H1 (cell line): ENCODE data around the gene GNAI2. TPM values are rescaled to one million over a fixed set of nuclear protein-coding genes. Genes with fewer than 3 reads are reported as not detected.

Experiments
- CTCF ChIA-PET: fragments of 300-600 bp; sonication (Branson Sonifier 250); formaldehyde crosslinking; loops from one replicate; lab custom pipeline; 2021; ENCODE audit not compliant: partially characterized antibody; lab: Charles Lee
- POLR2A ChIA-PET: fragments of 300-600 bp; sonication (Branson Sonifier 250); formaldehyde crosslinking; loops from one replicate; lab custom pipeline; 2021; ENCODE audit warnings: inconsistent platforms; ENCODE audit not compliant: partially characterized antibody; lab: Charles Lee
- DNase-seq, 2 experiments: peaks; one replicate each; pipeline versions ENCODE4 v3.0.0 to v3.0.0-alpha.2; 2010 to 2022; ENCODE audit warnings: low spot score in 2 of 2, low read depth in 1 of 2, mixed read lengths in 1 of 2
- FAIRE-seq: peaks from 2 replicates; lab custom pipeline; 2011; peaks lifted over from hg19 to GRCh38; lab: Jason Lieb, UNC
- H2AFZ ChIP-seq: 2 replicates; pipeline ENCODE4 v1.8.1; 2012; ENCODE audit warnings: low read length, inconsistent platforms
- H2AK5ac ChIP-seq: 2 replicates; pipeline ENCODE4 v1.6.1; 2013; ENCODE audit warnings: low read depth, low read length
- H2BK120ac ChIP-seq: replicated peaks from 2 replicates; pipeline ENCODE3; 2013; ENCODE audit warnings: low read depth, low read length, inconsistent platforms
- H2BK12ac ChIP-seq: 2 replicates; pipeline ENCODE4 v1.6.1; 2013; ENCODE audit warnings: low read depth, low read length
- H2BK15ac ChIP-seq: 2 replicates; pipeline ENCODE4 v1.6.1; 2013; ENCODE audit warnings: low read length
- H2BK20ac ChIP-seq: 2 replicates; pipeline ENCODE4 v1.6.1; 2013; ENCODE audit warnings: low read length
- H2BK5ac ChIP-seq: 2 replicates; pipeline ENCODE4 v1.6.1; 2013; ENCODE audit warnings: low read depth, low read length
- H3K14ac ChIP-seq: 2 replicates; pipeline ENCODE4 v1.6.1; 2013; ENCODE audit warnings: inconsistent platforms; ENCODE audit not compliant: insufficient read length
- H3K18ac ChIP-seq: 2 replicates; pipeline ENCODE4 v1.6.1; 2013; ENCODE audit warnings: low read length; ENCODE audit errors: extremely low read depth
- H3K23ac ChIP-seq: 2 replicates; pipeline ENCODE4 v1.6.1; 2013; ENCODE audit warnings: inconsistent platforms; ENCODE audit not compliant: insufficient read length
- H3K23me2 ChIP-seq: 2 replicates; pipeline ENCODE4 v1.6.1; 2013; ENCODE audit warnings: low read depth, low read length
- H3K27ac ChIP-seq: 2 replicates; pipeline ENCODE4 v1.6.1; 2011; ENCODE audit warnings: low read depth, low read length, inconsistent platforms
- H3K27me3 ChIP-seq, 4 experiments: replicated peaks in 1 of 4; 1 replicate in 1 of 4; 2 replicates in 3 of 4; pipeline versions ENCODE4 v1.6.1 to v1.8.1; 2011 to 2013; ENCODE audit warnings: low read length in 3 of 4, mild to moderate bottlenecking in 3 of 4, inconsistent platforms in 2 of 4, mixed read lengths in 2 of 4, moderate library complexity in 1 of 4; ENCODE audit not compliant: control insufficient read depth in 3 of 4, insufficient read depth in 3 of 4; ENCODE audit errors: extremely low read depth in 1 of 4
- H3K36me3 ChIP-seq, 4 experiments: 2 replicates each; pipeline versions ENCODE4 v1.6.1 to v1.8.1; 2011 to 2013; ENCODE audit warnings: mild to moderate bottlenecking in 4 of 4, low read length in 3 of 4, moderate library complexity in 2 of 4, control low read depth in 1 of 4, inconsistent platforms in 1 of 4; ENCODE audit not compliant: insufficient read depth in 4 of 4, control insufficient read depth in 2 of 4
- H3K4ac ChIP-seq: replicated peaks from 2 replicates; pipeline ENCODE3; 2013; ENCODE audit warnings: low read length, low read depth, mixed read lengths, inconsistent platforms; ENCODE audit not compliant: insufficient read length
- H3K4me1 ChIP-seq, 4 experiments: replicated peaks in 1 of 4; 1 replicate in 1 of 4; 2 replicates in 3 of 4; pipeline versions ENCODE4 v1.6.1 to v1.8.1; 2011 to 2013; ENCODE audit warnings: low read length in 3 of 4, inconsistent platforms in 2 of 4, mixed read lengths in 1 of 4; ENCODE audit not compliant: insufficient read depth in 4 of 4, control insufficient read depth in 3 of 4
- H3K4me2 ChIP-seq, 2 experiments: 2 replicates each; pipeline versions ENCODE4 v1.6.1 to v1.8.1; 2011 to 2013; ENCODE audit warnings: low read depth in 2 of 2, low read length in 2 of 2, control low read depth in 1 of 2, inconsistent platforms in 1 of 2, mild to moderate bottlenecking in 1 of 2; ENCODE audit not compliant: insufficient read depth in 1 of 2
- H3K4me3 ChIP-seq, 4 experiments: fragments of 200-600, 300-600 bp in 1 of 4; sonication (generic), shearing (Covaris generic), sonication (Bioruptor Twin) in 1 of 4; 2 replicates each; pipeline versions ENCODE4 v1.5.1 to v1.8.1; 2011 to 2016; ENCODE audit warnings: low read length in 4 of 4, low read depth in 3 of 4, control low read depth in 2 of 4, inconsistent platforms in 2 of 4, mild to moderate bottlenecking in 2 of 4, mixed read lengths in 1 of 4, moderate library complexity in 1 of 4; ENCODE audit not compliant: insufficient read depth in 2 of 4; ENCODE audit errors: extremely low read depth in 1 of 4
- H3K56ac ChIP-seq: replicated peaks from 2 replicates; pipeline ENCODE3; 2013; ENCODE audit warnings: low read depth, mild to moderate bottlenecking, mixed read lengths, low read length, inconsistent platforms; ENCODE audit not compliant: insufficient read length
- H3K79me1 ChIP-seq: 2 replicates; pipeline ENCODE4 v1.6.1; 2013; ENCODE audit warnings: low read depth, low read length, control low read depth
- H3K79me2 ChIP-seq, 2 experiments: 2 replicates each; pipeline versions ENCODE4 v1.6.1 to v1.8.1; 2012 to 2013; ENCODE audit warnings: low read length in 2 of 2, mild to moderate bottlenecking in 2 of 2, inconsistent platforms in 1 of 2; ENCODE audit not compliant: insufficient read depth in 2 of 2, control insufficient read depth in 1 of 2
- H3K9ac ChIP-seq, 4 experiments: replicated peaks in 1 of 4; 1 replicate in 1 of 4; 2 replicates in 3 of 4; pipeline versions ENCODE4 v1.6.1 to v1.8.1; 2011 to 2013; ENCODE audit warnings: low read depth in 3 of 4, low read length in 3 of 4, control low read depth in 2 of 4, mild to moderate bottlenecking in 2 of 4, moderate library complexity in 2 of 4, inconsistent platforms in 1 of 4; ENCODE audit errors: extremely low read depth in 1 of 4
- H3K9me3 ChIP-seq, 2 experiments: 2 replicates each; pipeline versions ENCODE4 v1.6.1 to v1.8.1; 2012 to 2013; ENCODE audit warnings: mild to moderate bottlenecking in 2 of 2, moderate library complexity in 2 of 2, control low read depth in 1 of 2, inconsistent platforms in 1 of 2, low read depth in 1 of 2, low read length in 1 of 2, mixed read lengths in 1 of 2; ENCODE audit not compliant: insufficient read depth in 2 of 2
- H4K20me1 ChIP-seq, 2 experiments: replicated peaks in 1 of 2; 2 replicates each; pipeline versions ENCODE3 to v1.8.1; 2011 to 2013; ENCODE audit warnings: inconsistent platforms in 2 of 2, low read length in 2 of 2, mild to moderate bottlenecking in 1 of 2; ENCODE audit not compliant: insufficient read depth in 2 of 2, control insufficient read depth in 1 of 2
- H4K5ac ChIP-seq: 2 replicates; pipeline ENCODE4 v1.6.1; 2013; ENCODE audit warnings: low read length, low read depth, mixed read lengths, inconsistent platforms; ENCODE audit not compliant: insufficient read length
- H4K8ac ChIP-seq: 2 replicates; pipeline ENCODE4 v1.8.0; 2013; ENCODE audit warnings: mild to moderate bottlenecking, moderate library complexity, low read length, inconsistent platforms; ENCODE audit not compliant: insufficient read depth; ENCODE audit errors: extremely low read depth
- H4K91ac ChIP-seq: replicated peaks from 2 replicates; pipeline ENCODE3; 2013; ENCODE audit warnings: low read length, mixed read lengths, inconsistent platforms; ENCODE audit not compliant: insufficient read length
- ASH2L ChIP-seq: fragments of 200-600, 300-600 bp; sonication (generic); IDR thresholded peaks from one replicate; pipeline ENCODE4 v1.7.1; 2017; ENCODE audit warnings: low read length
- CEBPB ChIP-seq: IDR thresholded peaks from 2 replicates; pipeline ENCODE4 v1.6.1; 2012; ENCODE audit warnings: low read depth, low read length
- CHD2 ChIP-seq: IDR thresholded peaks from 2 replicates; pipeline ENCODE4 v1.6.1; 2012; ENCODE audit warnings: low read length, improper control_type of control experiment
- EGR1 ChIP-seq: IDR thresholded peaks from 2 replicates; pipeline ENCODE4 v1.6.1; 2011; ENCODE audit warnings: low read depth, low read length, borderline replicate concordance
- FOSL1 ChIP-seq: IDR thresholded peaks from 2 replicates; pipeline ENCODE4 v1.6.1; 2011; ENCODE audit warnings: mild to moderate bottlenecking, low read depth, low read length, moderate library complexity; ENCODE audit not compliant: insufficient read depth
- GABPA ChIP-seq: IDR thresholded peaks from 2 replicates; pipeline ENCODE4 v1.6.1; 2011; ENCODE audit warnings: mild to moderate bottlenecking, low read length, moderate library complexity, borderline replicate concordance; ENCODE audit not compliant: insufficient read depth
- POLR2A ChIP-seq, 2 experiments: IDR thresholded peaks; 1 replicate in 1 of 2; 2 replicates in 1 of 2; pipeline ENCODE4 v1.6.1; 2011; ENCODE audit warnings: low read depth in 2 of 2, low read length in 2 of 2, mild to moderate bottlenecking in 2 of 2; ENCODE audit errors: control extremely low read depth in 1 of 2
- POLR2AphosphoS5 ChIP-seq: IDR thresholded peaks from 2 replicates; pipeline ENCODE4 v1.6.1; 2011; ENCODE audit warnings: low read depth, low read length
- POU5F1 ChIP-seq: IDR thresholded peaks from 2 replicates; pipeline ENCODE4 v1.6.1; 2011; ENCODE audit warnings: low read depth, mild to moderate bottlenecking, low read length, moderate library complexity
- RAD21 ChIP-seq, 2 experiments: IDR thresholded peaks in 1 of 2; conservative IDR thresholded peaks in 1 of 2; 2 replicates each; pipeline ENCODE4 v1.6.1; 2011; ENCODE audit warnings: low read depth in 2 of 2, low read length in 2 of 2, improper control_type of control experiment in 1 of 2, inconsistent platforms in 1 of 2, mild to moderate bottlenecking in 1 of 2, moderate library complexity in 1 of 2
- TBP ChIP-seq: IDR thresholded peaks from 2 replicates; pipeline ENCODE4 v1.6.1; 2011; ENCODE audit warnings: low read depth, low read length, improper control_type of control experiment
- YY1 ChIP-seq: IDR thresholded peaks from 2 replicates; pipeline ENCODE4 v1.6.1; 2011; ENCODE audit warnings: low read depth, mild to moderate bottlenecking, low read length
- WGBS, 2 experiments: shearing (Covaris generic) in 1 of 2; methylation state at CpG; one replicate each; pipeline versions ENCODE4 v1.1.6 to v1.1.7; 2013 to 2015; ENCODE audit warnings: low lambda C conversion rate in 2 of 2, mixed read lengths in 2 of 2, inconsistent platforms in 1 of 2, low coverage in 1 of 2, missing lambda C conversion rate in 1 of 2; ENCODE audit not compliant: insufficient replicate concordance in 2 of 2, insufficient coverage in 1 of 2, insufficient read length in 1 of 2; ENCODE audit errors: extremely low coverage in 1 of 2, missing lambda C conversion rate in 1 of 2; 5-methylcytosine and 5-hydroxymethylcytosine counted together
- polyA plus RNA-seq, 7 experiments: library from polyadenylated mRNA; depleted of rRNA in 3 of 7; stranded (reverse) in 5 of 7; unstranded in 2 of 7; fragments of >200 nt in 5 of 7; fragments of 200-250 nt in 2 of 7; gene quantifications; 1 replicate in 5 of 7; 2 replicates in 1 of 7; 4 replicates in 1 of 7; pipeline versions ENCODE4 v1.2.1 to v1.2.3, GENCODE V29; 2011 to 2013; ENCODE audit warnings: missing spikeins in 2 of 7, mixed read lengths in 2 of 7
- total RNA-seq: library from RNA; stranded (reverse); fragmentation: NEBNext Ultra II Directional; extraction: Animal tissue kit (Norgen Biotek cat#: 25700); gene quantifications from 2 replicates; pipeline ENCODE4 v1.2.1, GENCODE V29; 2021

Gene GNAI2
- total and polyA plus RNA-seq, 2 of the 8 experiments (the other 6 are each of a cell fraction or from before 2014, with no cell fraction given), result 168 to 539 TPM

GRCh38 chr3:50221411-50222168, 14.4 kb upstream of the GNAI2 start:
- no peak overlapping the region; the same call in 1 of the 2 replicates for H4K8ac ChIP-seq
- no peak overlapping the region for H2AFZ ChIP-seq
- H4K5ac ChIP-seq, result no peak overlapping the region
- no peak overlapping the region for H3K14ac ChIP-seq
- no peaks in the 10 kb centered on the region for H3K9me3 ChIP-seq
- H3K36me3 ChIP-seq, result no peaks in the 10 kb centered on the region
- H2BK12ac ChIP-seq, result peak overlapping the region; percentile 81; the same call in 1 of the 2 replicates
- H2BK5ac ChIP-seq, result no peak overlapping the region; the same call in 1 of the 2 replicates
- H3K79me1 ChIP-seq, result no peaks in the 10 kb centered on the region
- no peaks in the 10 kb centered on the region for H4K20me1 ChIP-seq
- H2AK5ac ChIP-seq, result no peak overlapping the region
- peaks cover 0 to 3% (median 1%) of the 10 kb centered on the region in 4 experiments; a peak in 5 of 7 replicates for H3K4me1 ChIP-seq
- H4K91ac ChIP-seq, result peak overlapping the region; percentile 25
- no peak overlapping the region for H3K27ac ChIP-seq
- 69% methylated on average over 12 of the region's 12 CpGs; no CpG with 5 or more reads in 1 of the 2 experiments for WGBS, 2 experiments
- H3K4me3 ChIP-seq, result no peak overlapping the region
- CTCF ChIA-PET, result interaction anchor here (0.6 to 48.1 kb wide), 19 partner anchors 10 to 120 kb away, joined by 3 to 2149 read pairs (median 4); partner anchors contain the start of genes GNAI2, GNAT1, LSMEM2 and SEMA3B
- H3K27me3 ChIP-seq, result peaks cover 0 to 2% (median 0%) of the 10 kb centered on the region in 4 experiments; a peak in 1 of 7 replicates
- FAIRE-seq (peak; percentile 69), DNase-seq (peak in 1 of 2 experiments; percentile 70)
- H3K9ac ChIP-seq, result no peak overlapping the region
- POLR2A ChIA-PET, result interaction anchor here (1.0 to 3.9 kb wide), 8 partner anchors 9 to 98 kb away, joined by 3 to 23 read pairs (median 4); partner anchors contain the start of genes GNAI2 and SLC38A3
- H2BK15ac ChIP-seq, result peak overlapping the region; percentile 18; the same call in 1 of the 2 replicates
- H3K18ac ChIP-seq, result no peak overlapping the region; the same call in 1 of the 2 replicates
- no peak overlapping the region for H3K56ac ChIP-seq
- H3K23ac ChIP-seq, result no peak overlapping the region
- H2BK20ac ChIP-seq, result no peak overlapping the region
- H3K4me2 ChIP-seq, result no peak overlapping the region
- H3K4ac ChIP-seq, result no peak overlapping the region
- H2BK120ac ChIP-seq, result no peak overlapping the region
- H3K23me2 ChIP-seq, result peaks cover 2% of the 10 kb centered on the region; the same call in 1 of the 2 replicates
- no peaks in the 10 kb centered on the region for H3K79me2 ChIP-seq
- no peak for TF ChIP-seq EGR1
- 0 out of 2 replicates have a peak, but pooled peaks have one; percentile 5 for TF ChIP-seq YY1
- TF ChIP-seq TBP, result 0 out of 2 replicates have a peak, but pooled peaks have one; percentile 20
- TF ChIP-seq CEBPB, result no peak
- TF ChIP-seq ASH2L, result no peak
- TF ChIP-seq CHD2, result no peak
- peak; percentile 74 to 81 for TF ChIP-seq RAD21 (IDR thresholded peaks at IDR 0.05 in 1 of 2, conservative IDR thresholded peaks at IDR 0.05 in 1 of 2; ENCODE audit: low read depth in 2 of 2, low read length in 2 of 2)
- no peak for TF ChIP-seq POLR2AphosphoS5
- no peak for TF ChIP-seq POLR2A (IDR thresholded peaks at IDR 0.05; ENCODE audit: control extremely low read depth in 1 of 2, low read depth in 2 of 2, low read length in 2 of 2)
- no peak for TF ChIP-seq FOSL1
- no peak for TF ChIP-seq POU5F1
- peak; percentile 67; the same call in 1 of the 2 replicates for TF ChIP-seq GABPA
